ENCODE measurements around the gene ZNF248.

GRCh38 chr10:37821237-37821636 lies 36.2 kb downstream of the ZNF248 start:
- TF ChIP-seq CTCF (IDR thresholded peaks at IDR 0.05), result no peak
- TF ChIP-seq POLR2A (IDR thresholded peaks at IDR 0.05), result no peak
